SK-N-SH (cell line): Measurements from ENCODE around the gene SLC12A7. TPM values are rescaled to one million over a fixed set of nuclear protein-coding genes. Genes with fewer than 3 reads are reported as not detected.

ENCODE experiments used
- CTCF ChIA-PET: fragments of 300-600, 350-600 bp; formaldehyde crosslinking; extraction: SDS; loops from one replicate; lab custom pipeline; 2021; lab: Yijun Ruan, JAX
- POLR2A ChIA-PET: fragments of 350-600 bp; sonication (Branson Sonifier 250); formaldehyde crosslinking; extraction: SDS; loops from one replicate; lab custom pipeline; 2020; ENCODE audit warnings: antibody characterized with exemption, inconsistent platforms; lab: Yijun Ruan, JAX
- DNase-seq: peaks from one replicate; pipeline ENCODE4 v3.0.0; 2012
- H2AFZ ChIP-seq: fragments of 200-600 bp; sonication (generic); 2 replicates; pipeline ENCODE4 v1.8.1; 2016; ENCODE audit warnings: antibody characterized with exemption, mild to moderate bottlenecking, low read depth
- H3F3A ChIP-seq: fragments of 200-600 bp; sonication (generic); replicated peaks from 2 replicates; pipeline ENCODE3; 2016; ENCODE audit warnings: antibody characterized with exemption, mild to moderate bottlenecking; ENCODE audit not compliant: insufficient read depth
- H3K27ac ChIP-seq, 2 experiments: fragments of 200-500 bp in 1 of 2; fragments of 200-600 bp in 1 of 2; sonication (Bioruptor generic) in 1 of 2; sonication (generic), shearing (Covaris generic) in 1 of 2; 2 replicates each; pipeline versions ENCODE4 v1.5.1 to v1.6.1; 2014 to 2016; ENCODE audit warnings: low read depth in 2 of 2, inconsistent platforms in 1 of 2, low read length in 1 of 2, mild to moderate bottlenecking in 1 of 2, mixed read lengths in 1 of 2
- H3K27me3 ChIP-seq: fragments of 200-600 bp; sonication (generic), shearing (Covaris generic); 2 replicates; pipeline ENCODE4 v1.6.1; 2016; ENCODE audit warnings: mixed run types; ENCODE audit not compliant: insufficient read depth
- H3K36me3 ChIP-seq, 2 experiments: fragments of 200-500 bp in 1 of 2; fragments of 200-600 bp in 1 of 2; sonication (Bioruptor generic) in 1 of 2; sonication (generic) in 1 of 2; replicated peaks in 1 of 2; 2 replicates each; pipeline versions ENCODE3 to v1.5.1; 2014 to 2016; ENCODE audit warnings: low read length in 1 of 2, mild to moderate bottlenecking in 1 of 2; ENCODE audit not compliant: insufficient read depth in 2 of 2, control insufficient read depth in 1 of 2
- H3K4me1 ChIP-seq, 2 experiments: fragments of 200-500 bp in 1 of 2; fragments of 200-600 bp in 1 of 2; sonication (Bioruptor generic) in 1 of 2; sonication (generic), shearing (Covaris generic) in 1 of 2; 2 replicates each; pipeline versions ENCODE4 v1.5.1 to v1.6.1; 2014 to 2016; ENCODE audit warnings: low read depth in 1 of 2, low read length in 1 of 2, mixed run types in 1 of 2; ENCODE audit not compliant: insufficient read depth in 2 of 2, control insufficient read depth in 1 of 2
- H3K4me2 ChIP-seq: fragments of 200-600 bp; sonication (generic), shearing (Covaris generic); 2 replicates; pipeline ENCODE4 v1.6.1; 2017; ENCODE audit warnings: mixed run types
- H3K4me3 ChIP-seq, 2 experiments: fragments of 200-500 bp in 1 of 2; fragments of 200-600 bp in 1 of 2; sonication (Bioruptor generic) in 1 of 2; sonication (generic), shearing (Covaris generic) in 1 of 2; 2 replicates each; pipeline versions ENCODE4 v1.5.1 to v1.8.1; 2014 to 2016; ENCODE audit warnings: low read depth in 2 of 2, inconsistent platforms in 1 of 2, low read length in 1 of 2, mild to moderate bottlenecking in 1 of 2, mixed read lengths in 1 of 2, moderate library complexity in 1 of 2
- H3K79me2 ChIP-seq: fragments of 200-600 bp; sonication (generic); 2 replicates; pipeline ENCODE4 v1.8.1; 2017; ENCODE audit warnings: mild to moderate bottlenecking; ENCODE audit not compliant: insufficient read depth
- H3K9ac ChIP-seq: fragments of 200-600 bp; sonication (generic); 2 replicates; pipeline ENCODE4 v1.6.1; 2017; ENCODE audit warnings: mixed run types
- H3K9me2 ChIP-seq: fragments of 200-600 bp; sonication (generic); 2 replicates; pipeline ENCODE4 v1.6.1; 2017; ENCODE audit warnings: mixed run types
- H3K9me3 ChIP-seq: fragments of 200-600 bp; sonication (generic); 2 replicates; pipeline ENCODE4 v1.6.1; 2017; ENCODE audit warnings: mixed run types, mild to moderate bottlenecking, moderate library complexity
- H4K20me1 ChIP-seq: fragments of 200-600 bp; sonication (generic); 2 replicates; pipeline ENCODE4 v1.6.1; 2017; ENCODE audit warnings: mild to moderate bottlenecking, mixed run types; ENCODE audit not compliant: insufficient read depth
- CHD2 ChIP-seq: fragments of 150-350 bp; IDR thresholded peaks from 2 replicates; pipeline ENCODE4 v1.6.1; 2018; ENCODE audit warnings: low read length; ENCODE audit not compliant: partially characterized antibody
- EZH2phosphoT487 ChIP-seq: fragments of 200-600 bp; sonication (generic); IDR thresholded peaks from 2 replicates; pipeline ENCODE4 v1.6.1; 2017; ENCODE audit warnings: low read depth, mixed run types, mild to moderate bottlenecking, antibody characterized with exemption, moderate library complexity, borderline replicate concordance
- FOSL2 ChIP-seq: IDR thresholded peaks from 2 replicates; pipeline ENCODE4 v1.4.0; 2012; ENCODE audit warnings: low read depth, mild to moderate bottlenecking, moderate library complexity, borderline replicate concordance
- FOXM1 ChIP-seq: IDR thresholded peaks from 2 replicates; pipeline ENCODE4 v1.4.0; 2012; ENCODE audit warnings: low read depth, mild to moderate bottlenecking
- GABPA ChIP-seq: IDR thresholded peaks from 2 replicates; pipeline ENCODE4 v1.4.0; 2012; ENCODE audit warnings: low read depth, mild to moderate bottlenecking
- JUND ChIP-seq: IDR thresholded peaks from 2 replicates; pipeline ENCODE4 v1.4.0; 2012
- MEF2A ChIP-seq: IDR thresholded peaks from 2 replicates; pipeline ENCODE4 v1.4.0; 2012; ENCODE audit warnings: low read depth, borderline replicate concordance
- MXI1 ChIP-seq: IDR thresholded peaks from 2 replicates; pipeline ENCODE4 v1.6.1; 2012; ENCODE audit warnings: mild to moderate bottlenecking, low read depth, low read length, improper control_type of control experiment
- NFIC ChIP-seq: IDR thresholded peaks from 2 replicates; pipeline ENCODE4 v1.4.0; 2012; ENCODE audit warnings: borderline replicate concordance
- NRF1 ChIP-seq: IDR thresholded peaks from 2 replicates; pipeline ENCODE4 v1.6.1; 2012; ENCODE audit warnings: low read depth, mild to moderate bottlenecking, low read length
- POLR2AphosphoS5 ChIP-seq: IDR thresholded peaks from 2 replicates; pipeline ENCODE4 v1.6.1; 2012; ENCODE audit warnings: low read depth, low read length
- SIN3A ChIP-seq: IDR thresholded peaks from 2 replicates; pipeline ENCODE4 v1.6.1; 2012; ENCODE audit warnings: low read depth, mild to moderate bottlenecking, low read length, moderate library complexity, borderline replicate concordance
- TAF1 ChIP-seq: IDR thresholded peaks from 2 replicates; pipeline ENCODE4 v1.6.1; 2012; ENCODE audit warnings: low read depth, mild to moderate bottlenecking, low read length, moderate library complexity, borderline replicate concordance
- TEAD4 ChIP-seq: IDR thresholded peaks from 2 replicates; pipeline ENCODE4 v1.4.0; 2012; ENCODE audit warnings: mild to moderate bottlenecking, borderline replicate concordance; ENCODE audit not compliant: insufficient read depth
- USF1 ChIP-seq: IDR thresholded peaks from 2 replicates; pipeline ENCODE4 v1.4.0; 2012; ENCODE audit warnings: low read depth, borderline replicate concordance
- WGBS: methylation state at CpG from one replicate; pipeline ENCODE4 v1.1.6; 2017; ENCODE audit warnings: low lambda C conversion rate; 5-methylcytosine and 5-hydroxymethylcytosine counted together
- polyA plus RNA-seq, 3 experiments: library from polyadenylated mRNA; depleted of rRNA; stranded (reverse); fragments of >200 nt; gene quantifications; 2 replicates each; pipeline ENCODE4 v1.2.3, GENCODE V29; 2012
- TF ChIP-seq, protein P1 (sequence below): IDR thresholded peaks from 2 replicates; pipeline ENCODE4; 2012
- TF ChIP-seq, protein P2 (sequence below): fragments of 200-600 bp; sonication (generic); IDR thresholded peaks from 2 replicates; pipeline ENCODE4 v1.6.1; 2017; ENCODE audit warnings: antibody characterized with exemption, mild to moderate bottlenecking, moderate library complexity
- TF ChIP-seq, protein P3 (sequence below): IDR thresholded peaks from 2 replicates; pipeline ENCODE4 v1.6.1; 2012; ENCODE audit warnings: mild to moderate bottlenecking, low read depth, low read length, moderate library complexity

The SLC12A7 gene
- polyA plus RNA-seq, 1 of the 3 experiments (the other 2 are of a cell fraction): 2.6 TPM

GRCh38 chr5:1159774-1160406, 48.0 kb upstream of the SLC12A7 start:
- no peak overlapping the region for H3K4me3 ChIP-seq
- H3F3A ChIP-seq: no peaks in the 10 kb centered on the region
- H4K20me1 ChIP-seq: 0 out of 2 replicates have a peak, but pooled peaks cover 5% of the 10 kb centered on the region
- H3K27me3 ChIP-seq: peaks cover 8% of the 10 kb centered on the region
- no peaks in the 10 kb centered on the region for H3K79me2 ChIP-seq
- peaks cover 0 to 12% of the 10 kb centered on the region in 2 experiments; a peak in 1 of 4 replicates for H3K4me1 ChIP-seq
- WGBS: 44% methylated on average over 4 of the region's 4 CpGs
- H3K9me2 ChIP-seq: no peaks in the 10 kb centered on the region
- TF ChIP-seq CHD2 (no peak), TEAD4 (no peak), JUND (no peak), FOSL2 (no peak), NRF1 (no peak), MXI1 (no peak), MEF2A (no peak), GABPA (no peak), POLR2AphosphoS5 (no peak), USF1 (no peak), FOXM1 (no peak)
- TF ChIP-seq, protein P1, sequence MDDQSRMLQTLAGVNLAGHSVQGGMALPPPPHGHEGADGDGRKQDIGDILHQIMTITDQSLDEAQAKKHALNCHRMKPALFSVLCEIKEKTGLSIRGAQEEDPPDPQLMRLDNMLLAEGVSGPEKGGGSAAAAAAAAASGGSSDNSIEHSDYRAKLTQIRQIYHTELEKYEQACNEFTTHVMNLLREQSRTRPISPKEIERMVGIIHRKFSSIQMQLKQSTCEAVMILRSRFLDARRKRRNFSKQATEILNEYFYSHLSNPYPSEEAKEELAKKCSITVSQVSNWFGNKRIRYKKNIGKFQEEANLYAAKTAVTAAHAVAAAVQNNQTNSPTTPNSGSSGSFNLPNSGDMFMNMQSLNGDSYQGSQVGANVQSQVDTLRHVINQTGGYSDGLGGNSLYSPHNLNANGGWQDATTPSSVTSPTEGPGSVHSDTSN: no peak
- TF ChIP-seq, protein P2, sequence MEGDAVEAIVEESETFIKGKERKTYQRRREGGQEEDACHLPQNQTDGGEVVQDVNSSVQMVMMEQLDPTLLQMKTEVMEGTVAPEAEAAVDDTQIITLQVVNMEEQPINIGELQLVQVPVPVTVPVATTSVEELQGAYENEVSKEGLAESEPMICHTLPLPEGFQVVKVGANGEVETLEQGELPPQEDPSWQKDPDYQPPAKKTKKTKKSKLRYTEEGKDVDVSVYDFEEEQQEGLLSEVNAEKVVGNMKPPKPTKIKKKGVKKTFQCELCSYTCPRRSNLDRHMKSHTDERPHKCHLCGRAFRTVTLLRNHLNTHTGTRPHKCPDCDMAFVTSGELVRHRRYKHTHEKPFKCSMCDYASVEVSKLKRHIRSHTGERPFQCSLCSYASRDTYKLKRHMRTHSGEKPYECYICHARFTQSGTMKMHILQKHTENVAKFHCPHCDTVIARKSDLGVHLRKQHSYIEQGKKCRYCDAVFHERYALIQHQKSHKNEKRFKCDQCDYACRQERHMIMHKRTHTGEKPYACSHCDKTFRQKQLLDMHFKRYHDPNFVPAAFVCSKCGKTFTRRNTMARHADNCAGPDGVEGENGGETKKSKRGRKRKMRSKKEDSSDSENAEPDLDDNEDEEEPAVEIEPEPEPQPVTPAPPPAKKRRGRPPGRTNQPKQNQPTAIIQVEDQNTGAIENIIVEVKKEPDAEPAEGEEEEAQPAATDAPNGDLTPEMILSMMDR: no peak
- no peaks in the 10 kb centered on the region for H3K9me3 ChIP-seq
- H3K27ac ChIP-seq: no peak overlapping the region
- no peak overlapping the region for H3K9ac ChIP-seq
- ChIA-PET POLR2A (no interaction called here), CTCF (interaction anchor here (1.1 kb wide), 1 partner anchor 9 kb away, joined by 3 read pairs; no protein-coding TSS in a partner anchor)
- no peaks in the 10 kb centered on the region for H3K36me3 ChIP-seq
- H3K4me2 ChIP-seq: no peak overlapping the region
- no peak overlapping the region for H2AFZ ChIP-seq
- no peak for DNase-seq

DNA sequence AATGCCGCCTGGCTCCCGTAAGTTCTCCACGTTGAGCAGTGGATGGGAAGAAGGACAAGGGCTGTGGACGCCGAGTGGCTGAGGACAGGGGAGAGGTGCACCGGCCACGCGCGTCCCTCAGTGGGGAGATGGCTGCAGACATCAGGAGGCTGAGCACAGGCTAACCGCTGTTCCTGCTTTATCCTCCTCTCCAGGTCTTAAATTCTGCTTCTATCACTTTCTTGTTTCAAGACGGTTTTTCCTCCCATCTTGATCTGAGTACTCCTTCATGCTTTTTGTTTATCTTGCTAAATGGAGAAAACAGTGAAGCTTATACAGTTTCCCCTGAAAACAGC, 47.4 kb upstream of the SLC12A7 start:
- peaks cover 0 to 12% of the 10 kb centered on the region in 2 experiments; a peak in 1 of 4 replicates for H3K4me1 ChIP-seq
- H3K27me3 ChIP-seq: peaks cover 12% of the 10 kb centered on the region
- DNase-seq: no peak
- no peaks in the 10 kb centered on the region for H3K79me2 ChIP-seq
- ChIA-PET CTCF (interaction anchor here (1.1 to 1.5 kb wide), 2 partner anchors 8 to 9 kb away, joined by 3 to 9 read pairs; no protein-coding TSS in a partner anchor), POLR2A (no interaction called here)
- H3K4me3 ChIP-seq: no peak overlapping the region
- H4K20me1 ChIP-seq: 0 out of 2 replicates have a peak, but pooled peaks cover 5% of the 10 kb centered on the region
- no peaks in the 10 kb centered on the region for H3K9me2 ChIP-seq
- 50% methylated on average over 8 of the region's 11 CpGs for WGBS
- H3F3A ChIP-seq: no peaks in the 10 kb centered on the region
- no peak overlapping the region for H2AFZ ChIP-seq
- H3K9me3 ChIP-seq: no peaks in the 10 kb centered on the region
- no peaks in the 10 kb centered on the region for H3K36me3 ChIP-seq
- no peak overlapping the region for H3K4me2 ChIP-seq
- no peak overlapping the region for H3K27ac ChIP-seq
- no peak overlapping the region for H3K9ac ChIP-seq
- TF ChIP-seq TAF1 (no peak), SIN3A (no peak), NFIC (no peak), EZH2phosphoT487 (no peak), NRF1 (no peak)
- TF ChIP-seq, protein P3, sequence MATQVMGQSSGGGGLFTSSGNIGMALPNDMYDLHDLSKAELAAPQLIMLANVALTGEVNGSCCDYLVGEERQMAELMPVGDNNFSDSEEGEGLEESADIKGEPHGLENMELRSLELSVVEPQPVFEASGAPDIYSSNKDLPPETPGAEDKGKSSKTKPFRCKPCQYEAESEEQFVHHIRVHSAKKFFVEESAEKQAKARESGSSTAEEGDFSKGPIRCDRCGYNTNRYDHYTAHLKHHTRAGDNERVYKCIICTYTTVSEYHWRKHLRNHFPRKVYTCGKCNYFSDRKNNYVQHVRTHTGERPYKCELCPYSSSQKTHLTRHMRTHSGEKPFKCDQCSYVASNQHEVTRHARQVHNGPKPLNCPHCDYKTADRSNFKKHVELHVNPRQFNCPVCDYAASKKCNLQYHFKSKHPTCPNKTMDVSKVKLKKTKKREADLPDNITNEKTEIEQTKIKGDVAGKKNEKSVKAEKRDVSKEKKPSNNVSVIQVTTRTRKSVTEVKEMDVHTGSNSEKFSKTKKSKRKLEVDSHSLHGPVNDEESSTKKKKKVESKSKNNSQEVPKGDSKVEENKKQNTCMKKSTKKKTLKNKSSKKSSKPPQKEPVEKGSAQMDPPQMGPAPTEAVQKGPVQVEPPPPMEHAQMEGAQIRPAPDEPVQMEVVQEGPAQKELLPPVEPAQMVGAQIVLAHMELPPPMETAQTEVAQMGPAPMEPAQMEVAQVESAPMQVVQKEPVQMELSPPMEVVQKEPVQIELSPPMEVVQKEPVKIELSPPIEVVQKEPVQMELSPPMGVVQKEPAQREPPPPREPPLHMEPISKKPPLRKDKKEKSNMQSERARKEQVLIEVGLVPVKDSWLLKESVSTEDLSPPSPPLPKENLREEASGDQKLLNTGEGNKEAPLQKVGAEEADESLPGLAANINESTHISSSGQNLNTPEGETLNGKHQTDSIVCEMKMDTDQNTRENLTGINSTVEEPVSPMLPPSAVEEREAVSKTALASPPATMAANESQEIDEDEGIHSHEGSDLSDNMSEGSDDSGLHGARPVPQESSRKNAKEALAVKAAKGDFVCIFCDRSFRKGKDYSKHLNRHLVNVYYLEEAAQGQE: no peak
- TF ChIP-seq, protein P2: no peak
